A549 (cell line): ENCODE data around the gene SKIC8. TPM values are rescaled to one million over a fixed set of nuclear protein-coding genes. Genes with fewer than 3 reads are reported as not detected.
A peak's percentile ranks its signal among the peaks of the same experiment; 100 is the strongest.

Experiments
- ATAC-seq, 2 experiments: fragments of 200-7000 bp in 1 of 2; fragments of >200 bp in 1 of 2; cut with Nextera tagmentation in 1 of 2; cut with Tn5 transposase in 1 of 2; 3 replicates each; pipeline versions ENCODE4 v1.8.0 to v1.9.1; 2018 to 2020; ENCODE audit warnings: mild to moderate bottlenecking in 1 of 2, moderate library complexity in 1 of 2
- CTCF ChIA-PET: fragments of 300-600 bp; sonication (Branson Sonifier 250); formaldehyde crosslinking; extraction: SDS; loops from one replicate; lab custom pipeline; 2021; ENCODE audit warnings: antibody characterized with exemption, inconsistent platforms; lab: Yijun Ruan, JAX
- POLR2A ChIA-PET: fragments of 350-600 bp; formaldehyde crosslinking; extraction: SDS; loops from one replicate; lab custom pipeline; 2021; ENCODE audit warnings: antibody characterized with exemption, inconsistent platforms; lab: Yijun Ruan, JAX
- DNase-seq, 2 experiments: peaks; one replicate each; pipeline versions ENCODE4 v3.0.0 to v3.0.0-alpha.2; 2011 to 2016; ENCODE audit warnings: low read depth in 1 of 2, low spot score in 1 of 2
- FAIRE-seq: peaks from 2 replicates; lab custom pipeline; 2011; peaks lifted over from hg19 to GRCh38; lab: Jason Lieb, UNC
- H3K27ac ChIP-seq, 2 experiments: fragments of >200 bp; sonication (Bioruptor Twin); formaldehyde crosslinking; 3 replicates each; pipeline ENCODE4 v1.5.1; 2016 to 2017
- H3K4me1 ChIP-seq: fragments of >200 bp; sonication (Bioruptor Twin); formaldehyde crosslinking; 3 replicates; pipeline ENCODE4 v1.6.1; 2016
- H3K4me2 ChIP-seq: fragments of >200 bp; sonication (Bioruptor Twin); formaldehyde crosslinking; 3 replicates; pipeline ENCODE4 v1.6.1; 2016
- H3K4me3 ChIP-seq: fragments of >200 bp; sonication (Bioruptor Twin); formaldehyde crosslinking; 3 replicates; pipeline ENCODE4 v1.5.1; 2016
- H3K9me3 ChIP-seq: fragments of >200 bp; sonication (Bioruptor Twin); formaldehyde crosslinking; 3 replicates; pipeline ENCODE4 v1.6.1; 2016
- BHLHE40 ChIP-seq: IDR thresholded peaks from 2 replicates; pipeline ENCODE4 v1.6.1; 2012; ENCODE audit warnings: low read depth, low read length, inconsistent platforms
- CBX8 ChIP-seq: fragments of 200-600 bp; sonication (generic); IDR thresholded peaks from 2 replicates; pipeline ENCODE4 v1.6.1; 2016
- CHD2 ChIP-seq: fragments of 150-350 bp; IDR thresholded peaks from 2 replicates; pipeline ENCODE4 v1.6.1; 2014; ENCODE audit warnings: low read length; ENCODE audit not compliant: partially characterized antibody
- CHD4 ChIP-seq: fragments of 200-600 bp; sonication (generic); IDR thresholded peaks from 2 replicates; pipeline ENCODE4 v1.6.1; 2016; ENCODE audit warnings: antibody characterized with exemption, mild to moderate bottlenecking, borderline replicate concordance
- E2F6 ChIP-seq: IDR thresholded peaks from 2 replicates; pipeline ENCODE4 v1.6.1; 2012; ENCODE audit warnings: low read depth, borderline replicate concordance
- EHF ChIP-seq: fragments of 250-450 bp; sonication (Bioruptor Pico); IDR thresholded peaks from 2 replicates; pipeline ENCODE4 v1.5.0; 2020; ENCODE audit warnings: mild to moderate bottlenecking
- FOSL2 ChIP-seq, 2 experiments: fragments of 450-650 bp in 1 of 2; fragments of >200 bp in 1 of 2; sonication (Bioruptor Twin) in 1 of 2; formaldehyde crosslinking; IDR thresholded peaks; 2 replicates each; pipeline versions ENCODE4 v1.5.0 to v1.6.1; 2016 to 2020; ENCODE audit warnings: mild to moderate bottlenecking in 1 of 2, moderate library complexity in 1 of 2
- FOXS1 ChIP-seq: fragments of 250-450 bp; sonication (Bioruptor Pico); IDR thresholded peaks from 2 replicates; pipeline ENCODE4 v1.5.0; 2020; ENCODE audit warnings: mild to moderate bottlenecking, moderate library complexity
- GATA3 ChIP-seq: IDR thresholded peaks from 2 replicates; pipeline ENCODE4 v1.6.1; 2012; ENCODE audit warnings: borderline replicate concordance
- HDAC2 ChIP-seq: fragments of 200-600 bp; sonication (generic); IDR thresholded peaks from 2 replicates; pipeline ENCODE4 v1.6.1; 2016
- HOXA7 ChIP-seq: fragments of 250-450 bp; sonication (Bioruptor Pico); IDR thresholded peaks from 2 replicates; pipeline ENCODE4 v1.5.0; 2020; ENCODE audit warnings: mild to moderate bottlenecking, moderate library complexity
- HOXB13 ChIP-seq: fragments of 250-450 bp; sonication (Bioruptor Pico); IDR thresholded peaks from 2 replicates; pipeline ENCODE4 v1.5.0; 2020; ENCODE audit warnings: low read depth, mild to moderate bottlenecking, moderate library complexity
- HOXB5 ChIP-seq: fragments of 250-450 bp; sonication (Bioruptor Pico); IDR thresholded peaks from 2 replicates; pipeline ENCODE4 v1.5.0; 2020; ENCODE audit warnings: mild to moderate bottlenecking, moderate library complexity
- NPAS2 ChIP-seq: fragments of 250-450 bp; sonication (Bioruptor Pico); IDR thresholded peaks from 2 replicates; pipeline ENCODE4 v1.8.0; 2022; ENCODE audit warnings: mild to moderate bottlenecking, moderate library complexity, borderline replicate concordance
- PBX3 ChIP-seq: IDR thresholded peaks from 2 replicates; pipeline ENCODE4 v1.6.1; 2012
- PHF8 ChIP-seq: fragments of 200-600 bp; sonication (generic); IDR thresholded peaks from 2 replicates; pipeline ENCODE4 v1.6.1; 2016; ENCODE audit warnings: low read depth, mild to moderate bottlenecking, antibody characterized with exemption, moderate library complexity, borderline replicate concordance
- POLR2AphosphoS2 ChIP-seq: conservative IDR thresholded peaks from 2 replicates; pipeline ENCODE4 v1.6.1; 2012; ENCODE audit warnings: low read length, improper control_type of control experiment, inconsistent platforms
- RCOR1 ChIP-seq: fragments of 150-350 bp; IDR thresholded peaks from 2 replicates; pipeline ENCODE4 v1.6.1; 2014; ENCODE audit warnings: antibody characterized with exemption, low read length, low read depth
- REST ChIP-seq: fragments of 200-600 bp; sonication (generic); IDR thresholded peaks from 2 replicates; pipeline ENCODE4 v1.6.1; 2016; ENCODE audit warnings: antibody characterized with exemption, mild to moderate bottlenecking, moderate library complexity
- RFX5 ChIP-seq: fragments of 450-650 bp; IDR thresholded peaks from 2 replicates; pipeline ENCODE4 v1.7.1; 2014; ENCODE audit warnings: antibody characterized with exemption, mild to moderate bottlenecking, moderate library complexity
- ZFP36 ChIP-seq: fragments of 450-650 bp; IDR thresholded peaks from 2 replicates; pipeline ENCODE4 v1.6.1; 2014; ENCODE audit warnings: borderline replicate concordance; ENCODE audit not compliant: partially characterized antibody
- WGBS: methylation state at CpG from one replicate; pipeline ENCODE4 v1.1.6; 2017; ENCODE audit errors: missing lambda C conversion rate; 5-methylcytosine and 5-hydroxymethylcytosine counted together
- polyA plus RNA-seq, 4 experiments: library from polyadenylated mRNA; depleted of rRNA in 3 of 4; stranded (reverse); fragments of >200 nt; fragmentation: RNase III in 1 of 4; extraction: RNeasy Plus Mini Kit Qiagen cat#74134 plus additional on column Dnase treatment in 1 of 4; gene quantifications; 2 replicates in 3 of 4; 3 replicates in 1 of 4; pipeline ENCODE4 v1.2.3, GENCODE V29; 2011 to 2017

SKIC8 gene
- polyA plus RNA-seq, 2 of the 4 experiments (the other 2 are of a cell fraction): 143 to 177 TPM

- H3K4me1 ChIP-seq: peaks cover 23% of the 10 kb centered on the region
- TF ChIP-seq FOSL2 (IDR thresholded peaks at IDR 0.05) (no peak), FOSL2 (CRISPR knock-in tag; IDR thresholded peaks at IDR 0.05) (peak; percentile 51), FOXS1 (CRISPR knock-in tag) (no peak)
- peak overlapping the region; percentile 35 for H3K4me3 ChIP-seq
- peak overlapping the region; percentile 40 to 71; a peak in 3 of 6 replicates for H3K27ac ChIP-seq
- WGBS: 73% methylated on average over 5 of the region's 5 CpGs
- FAIRE-seq: no peak
- POLR2A ChIA-PET: no interaction called here
- CTCF ChIA-PET: interaction anchor here (1.1 to 19.9 kb wide), 5 partner anchors 18 to 448 kb away, joined by 3 to 571 read pairs (median 7); no protein-coding TSS in a partner anchor
- no peak for ATAC-seq
- no peaks in the 10 kb centered on the region for H3K9me3 ChIP-seq
- peak overlapping the region; percentile 74 for H3K4me2 ChIP-seq
- DNase-seq: no peak
Observed at GRCh38 chr15:78302579-78303312, 3.3 kb upstream of the SKIC8 start.

- WGBS: 68% methylated on average over 3 of the region's 3 CpGs
- CTCF ChIA-PET: interaction anchor here (1.1 to 19.9 kb wide), 6 partner anchors 10 to 449 kb away, joined by 3 to 571 read pairs (median 8); no protein-coding TSS in a partner anchor
- Histone ChIP-seq H3K4me2 (no peak overlapping the region), H3K4me1 (peaks cover 25% of the 10 kb centered on the region)
- TF ChIP-seq EHF: no peak
- no peak for TF ChIP-seq E2F6
- no peak for TF ChIP-seq HOXB5 (CRISPR knock-in tag)
- no peak for TF ChIP-seq PBX3
- no peak for TF ChIP-seq RFX5
- TF ChIP-seq, all 56 proteins: peak for 0
- POLR2A ChIA-PET: no interaction called here
- H3K9me3 ChIP-seq: no peaks in the 10 kb centered on the region
- FAIRE-seq (no peak), ATAC-seq (no peak), DNase-seq (no peak)
- H3K4me3 ChIP-seq: no peak overlapping the region
- no peak overlapping the region for H3K27ac ChIP-seq
Observed at GRCh38 chr15:78301828-78302227, 2.4 kb upstream of the SKIC8 start.

- ChIA-PET POLR2A (no interaction called here), CTCF (interaction anchor here (1.1 to 19.9 kb wide), 7 partner anchors 10 to 408 kb away, joined by 3 to 571 read pairs (median 7); no protein-coding TSS in a partner anchor)
- Histone ChIP-seq H3K4me1 (peaks cover 25% of the 10 kb centered on the region), H3K4me2 (no peak overlapping the region), H3K9me3 (no peaks in the 10 kb centered on the region), H3K27ac (no peak overlapping the region), H3K4me3 (no peak overlapping the region)
- ATAC-seq: no peak
- DNase-seq: no peak
- no peak for FAIRE-seq
- TF ChIP-seq POLR2AphosphoS2 (no peak), CHD4 (no peak), CHD2 (no peak), FOSL2 (IDR thresholded peaks at IDR 0.05) (no peak), FOSL2 (CRISPR knock-in tag; IDR thresholded peaks at IDR 0.05) (no peak), HDAC2 (no peak), PHF8 (no peak), CBX8 (no peak), RCOR1 (no peak), HOXA7 (CRISPR knock-in tag) (no peak), BHLHE40 (no peak), HOXB13 (CRISPR knock-in tag) (no peak), GATA3 (no peak), REST (no peak), ZFP36 (no peak), HOXB5 (CRISPR knock-in tag) (no peak), NPAS2 (CRISPR knock-in tag) (no peak)
Observed at GRCh38 chr15:78301326-78301725, 1.9 kb upstream of the SKIC8 start.
